Loucy (cell line): ENCODE measurements around the gene GNA14.

Experiments
- H2AFZ ChIP-seq: fragments of 200-600 bp; sonication (generic); 2 replicates; pipeline ENCODE4 v1.6.0; 2016; ENCODE audit warnings: antibody characterized with exemption, mild to moderate bottlenecking, low read length, moderate library complexity
- H3F3A ChIP-seq: fragments of 200-600 bp; 2 replicates; pipeline ENCODE4 v1.6.0; 2016; ENCODE audit warnings: antibody characterized with exemption, low read depth, mild to moderate bottlenecking
- H3K27me3 ChIP-seq: fragments of 200-600 bp; sonication (generic); 2 replicates; pipeline ENCODE4 v1.6.1; 2014; ENCODE audit warnings: low read length, mild to moderate bottlenecking; ENCODE audit not compliant: insufficient read depth, poor library complexity, severe bottlenecking
- H3K36me3 ChIP-seq: fragments of 200-600 bp; sonication (generic); 2 replicates; pipeline ENCODE4 v1.6.1; 2016; ENCODE audit warnings: low read length; ENCODE audit not compliant: insufficient read depth
- H3K4me1 ChIP-seq: fragments of 200-600 bp; sonication (generic); 2 replicates; pipeline ENCODE4 v1.5.1; 2014; ENCODE audit warnings: low read length, mild to moderate bottlenecking; ENCODE audit not compliant: insufficient read depth, poor library complexity, severe bottlenecking
- H3K4me2 ChIP-seq: fragments of 200-600 bp; sonication (generic); 2 replicates; pipeline ENCODE4 v1.6.0; 2014; ENCODE audit warnings: antibody characterized with exemption, low read length, low read depth, mild to moderate bottlenecking; ENCODE audit not compliant: poor library complexity, severe bottlenecking
- H3K4me3 ChIP-seq: fragments of 200-600 bp; sonication (generic); 2 replicates; pipeline ENCODE4 v1.5.1; 2014; ENCODE audit warnings: low read length, mild to moderate bottlenecking, mixed read lengths; ENCODE audit not compliant: poor library complexity, severe bottlenecking
- H3K79me2 ChIP-seq: fragments of 200-600 bp; sonication (generic); 2 replicates; pipeline ENCODE4 v1.6.1; 2014; ENCODE audit warnings: low read length; ENCODE audit not compliant: insufficient read depth
- H3K9ac ChIP-seq: fragments of 200-600 bp; sonication (generic); 2 replicates; pipeline ENCODE4 v1.6.0; 2014; ENCODE audit warnings: mild to moderate bottlenecking, low read depth, low read length, moderate library complexity; ENCODE audit not compliant: poor library complexity, severe bottlenecking
- H3K9me2 ChIP-seq: fragments of 200-600 bp; sonication (generic); replicated peaks from 2 replicates; pipeline ENCODE4 v1.6.1; 2016; ENCODE audit warnings: low read depth, low read length, mixed read lengths
- H3K9me3 ChIP-seq: fragments of 200-600 bp; sonication (generic); 2 replicates; pipeline ENCODE4 v1.6.1; 2014; ENCODE audit warnings: mild to moderate bottlenecking, antibody characterized with exemption, low read length, low read depth; ENCODE audit not compliant: insufficient read depth
- H4K20me1 ChIP-seq: fragments of 200-600 bp; sonication (generic); 2 replicates; pipeline ENCODE4 v1.6.0; 2014; ENCODE audit warnings: antibody characterized with exemption, low read length, mild to moderate bottlenecking; ENCODE audit not compliant: insufficient read depth, poor library complexity, severe bottlenecking
- EZH2phosphoT487 ChIP-seq: fragments of 200-600 bp; IDR thresholded peaks from 2 replicates; pipeline ENCODE4 v1.6.1; 2018; ENCODE audit warnings: antibody characterized with exemption, mild to moderate bottlenecking, moderate library complexity, borderline replicate concordance
- TF ChIP-seq, protein P1 (sequence below): fragments of 200-600 bp; sonication (generic); conservative IDR thresholded peaks from 2 replicates; pipeline ENCODE4 v1.5.1; 2014; ENCODE audit warnings: mild to moderate bottlenecking, antibody characterized with exemption, low read length

The GNA14 gene

GRCh38 chr9:77661566-77662085, 13.5 kb upstream of the GNA14 start:
- Histone ChIP-seq H3K4me1 (no peaks in the 10 kb centered on the region), H2AFZ (peak overlapping the region; percentile 61; the same call in 1 of the 2 replicates), H3F3A (no peaks in the 10 kb centered on the region), H3K36me3 (no peaks in the 10 kb centered on the region), H3K27me3 (no peaks in the 10 kb centered on the region), H3K9ac (no peak overlapping the region), H3K9me3 (no peaks in the 10 kb centered on the region), H3K4me3 (no peak overlapping the region), H3K4me2 (no peak overlapping the region), H3K9me2 (no peaks in the 10 kb centered on the region), H3K79me2 (no peaks in the 10 kb centered on the region), H4K20me1 (no peaks in the 10 kb centered on the region)
- TF ChIP-seq EZH2phosphoT487 = no peak
- TF ChIP-seq, protein P1, sequence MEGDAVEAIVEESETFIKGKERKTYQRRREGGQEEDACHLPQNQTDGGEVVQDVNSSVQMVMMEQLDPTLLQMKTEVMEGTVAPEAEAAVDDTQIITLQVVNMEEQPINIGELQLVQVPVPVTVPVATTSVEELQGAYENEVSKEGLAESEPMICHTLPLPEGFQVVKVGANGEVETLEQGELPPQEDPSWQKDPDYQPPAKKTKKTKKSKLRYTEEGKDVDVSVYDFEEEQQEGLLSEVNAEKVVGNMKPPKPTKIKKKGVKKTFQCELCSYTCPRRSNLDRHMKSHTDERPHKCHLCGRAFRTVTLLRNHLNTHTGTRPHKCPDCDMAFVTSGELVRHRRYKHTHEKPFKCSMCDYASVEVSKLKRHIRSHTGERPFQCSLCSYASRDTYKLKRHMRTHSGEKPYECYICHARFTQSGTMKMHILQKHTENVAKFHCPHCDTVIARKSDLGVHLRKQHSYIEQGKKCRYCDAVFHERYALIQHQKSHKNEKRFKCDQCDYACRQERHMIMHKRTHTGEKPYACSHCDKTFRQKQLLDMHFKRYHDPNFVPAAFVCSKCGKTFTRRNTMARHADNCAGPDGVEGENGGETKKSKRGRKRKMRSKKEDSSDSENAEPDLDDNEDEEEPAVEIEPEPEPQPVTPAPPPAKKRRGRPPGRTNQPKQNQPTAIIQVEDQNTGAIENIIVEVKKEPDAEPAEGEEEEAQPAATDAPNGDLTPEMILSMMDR = no peak

DNA sequence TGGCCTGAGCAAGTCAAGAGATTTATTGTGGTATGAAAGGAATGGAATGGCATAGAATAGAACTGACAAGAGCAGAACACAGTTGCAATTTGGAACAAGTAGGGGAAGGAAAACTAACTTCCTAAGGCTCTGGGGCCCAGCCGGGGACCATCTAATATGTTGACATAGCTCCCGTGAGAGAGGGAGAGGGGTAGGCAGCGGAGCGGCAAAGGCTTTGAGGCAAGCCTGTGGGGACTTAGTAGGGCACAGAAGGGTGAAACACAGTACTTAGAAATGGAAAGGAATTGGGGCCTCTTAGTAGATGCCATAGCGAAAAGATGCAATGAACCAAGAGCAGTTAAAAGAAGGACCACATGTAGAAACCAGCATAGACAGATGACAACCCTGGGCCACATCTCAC, 11.8 kb upstream of the GNA14 start:
- no peaks in the 10 kb centered on the region for H3K27me3 ChIP-seq

DNA sequence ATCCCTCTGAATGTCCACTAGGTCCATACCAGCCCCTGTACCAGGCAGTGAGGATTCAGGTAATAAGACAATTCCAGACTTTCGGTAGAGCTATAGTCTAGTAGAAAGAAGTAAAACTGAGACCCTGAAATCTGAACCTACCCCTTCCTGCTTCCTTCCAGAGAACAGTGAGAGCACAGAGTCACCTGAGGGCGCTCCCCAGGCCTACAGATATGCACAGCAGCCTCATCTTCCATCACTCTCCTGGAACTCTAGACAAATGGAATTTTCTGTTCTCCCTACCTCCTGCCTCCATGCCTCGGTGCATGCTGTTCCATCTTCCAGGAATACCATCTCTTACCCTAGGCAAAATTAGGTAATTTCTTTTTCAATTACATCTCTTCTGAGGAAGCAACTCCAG, 3.1 kb upstream of the GNA14 start:
- Histone ChIP-seq H3K9ac (no peak overlapping the region), H3K27me3 (no peaks in the 10 kb centered on the region), H4K20me1 (no peaks in the 10 kb centered on the region), H3K4me3 (no peak overlapping the region), H3K4me1 (no peaks in the 10 kb centered on the region), H3K36me3 (no peaks in the 10 kb centered on the region), H3K79me2 (no peaks in the 10 kb centered on the region), H3F3A (no peaks in the 10 kb centered on the region), H3K9me2 (no peaks in the 10 kb centered on the region), H3K9me3 (no peaks in the 10 kb centered on the region), H2AFZ (no peak overlapping the region), H3K4me2 (no peak overlapping the region)
- TF ChIP-seq EZH2phosphoT487 = no peak
- TF ChIP-seq, protein P1 = peak; percentile 17; the same call in 1 of the 2 replicates

More for the DNA sequence above, 11.8 kb upstream of the GNA14 start:
- Histone ChIP-seq H4K20me1 (no peaks in the 10 kb centered on the region), H2AFZ (no peak overlapping the region), H3K79me2 (no peaks in the 10 kb centered on the region), H3K4me3 (no peak overlapping the region), H3K9me2 (no peaks in the 10 kb centered on the region), H3K9ac (no peak overlapping the region), H3K4me1 (no peaks in the 10 kb centered on the region), H3K36me3 (no peaks in the 10 kb centered on the region), H3K4me2 (no peak overlapping the region), H3K9me3 (no peaks in the 10 kb centered on the region), H3F3A (no peaks in the 10 kb centered on the region)
- TF ChIP-seq, protein P1 = no peak
- no peak for TF ChIP-seq EZH2phosphoT487
